ENCODE results near the gene BTNL9.

Gene BTNL9

GRCh38 chr5:181062631-181063030 is 22.6 kb downstream of the BTNL9 start:
- H3K4me3 ChIP-seq (ENCODE audit: low read depth, low read length): no peak overlapping the region
- TF ChIP-seq CTCF (IDR thresholded peaks at IDR 0.05; ENCODE audit: low read depth, low read length): no peak

- no peak for TF ChIP-seq CTCF (IDR thresholded peaks at IDR 0.05; ENCODE audit: low read depth, low read length)
- H3K4me3 ChIP-seq (ENCODE audit: low read depth, low read length): no peak overlapping the region
Measured at GRCh38 chr5:181063514-181063913, 23.4 kb downstream of the BTNL9 start.

- H3K4me3 ChIP-seq (ENCODE audit: low read depth, low read length): no peak overlapping the region
- TF ChIP-seq CTCF (IDR thresholded peaks at IDR 0.05; ENCODE audit: low read depth, low read length): no peak
Measured at GRCh38 chr5:181064987-181065386, 24.9 kb downstream of the BTNL9 start.

- no peak overlapping the region for H3K4me3 ChIP-seq (ENCODE audit: low read depth, low read length)
- TF ChIP-seq CTCF (IDR thresholded peaks at IDR 0.05; ENCODE audit: low read depth, low read length): no peak
Measured at GRCh38 chr5:181069767-181070491, 29.9 kb downstream of the BTNL9 start.

GRCh38 chr5:181070523-181070922 is 30.5 kb downstream of the BTNL9 start:
- no peak overlapping the region for H3K4me3 ChIP-seq (ENCODE audit: low read depth, low read length)
- no peak for TF ChIP-seq CTCF (IDR thresholded peaks at IDR 0.05; ENCODE audit: low read depth, low read length)

- H3K4me3 ChIP-seq (ENCODE audit: low read depth, low read length): no peak overlapping the region
- no peak for TF ChIP-seq CTCF (IDR thresholded peaks at IDR 0.05; ENCODE audit: low read depth, low read length)
Measured at GRCh38 chr5:181071257-181071656, 31.2 kb downstream of the BTNL9 start.

- TF ChIP-seq CTCF (IDR thresholded peaks at IDR 0.05; ENCODE audit: low read depth, low read length): no peak
- H3K4me3 ChIP-seq (ENCODE audit: low read depth, low read length): no peak overlapping the region
Measured at GRCh38 chr5:181076920-181077319, 36.9 kb downstream of the BTNL9 start.
